MM.1S (cell line): Measurements from ENCODE around the gene PRSS38.

Experiments used
- CTCF ChIP-seq: fragments of 300-600 bp; sonication (generic); IDR thresholded peaks from 2 replicates; pipeline ENCODE4 v1.5.1; 2016; ENCODE audit warnings: antibody characterized with exemption, low read length, mixed read lengths
- EZH2phosphoT487 ChIP-seq: fragments of 300-600 bp; sonication (generic); IDR thresholded peaks from 2 replicates; pipeline ENCODE4 v1.6.1; 2018; ENCODE audit warnings: antibody characterized with exemption, low read length

DNA sequence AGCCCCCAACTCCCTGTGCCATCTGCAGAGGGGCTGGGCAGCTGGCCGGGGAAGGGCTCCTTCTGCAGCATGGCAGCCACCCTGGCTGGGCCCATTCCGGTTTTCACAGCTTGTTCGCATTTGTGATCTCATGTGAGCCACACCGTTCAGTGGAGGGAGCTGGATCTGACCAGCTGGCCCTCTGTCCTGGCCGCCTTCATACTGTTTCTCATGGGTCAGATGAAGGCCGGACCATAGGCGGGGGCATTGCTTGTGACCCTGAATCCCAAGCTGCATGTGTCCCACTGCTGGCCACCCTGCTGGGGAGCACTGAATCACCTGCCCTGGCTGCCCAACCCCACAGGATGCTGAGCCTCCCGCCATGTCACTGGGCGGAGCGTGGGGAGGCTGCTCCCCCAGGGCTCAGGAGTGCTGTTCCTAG, 36.4 kb upstream of the PRSS38 start:
- TF ChIP-seq EZH2phosphoT487 (no peak), CTCF (no peak)
